Measurements from ENCODE around the gene CHN1. TPM values are rescaled to one million over a fixed set of nuclear protein-coding genes. Genes with fewer than 3 reads are reported as not detected.

The CHN1 gene
- total RNA-seq, 1 donor from 2014 or later: 61.0 TPM

DNA sequence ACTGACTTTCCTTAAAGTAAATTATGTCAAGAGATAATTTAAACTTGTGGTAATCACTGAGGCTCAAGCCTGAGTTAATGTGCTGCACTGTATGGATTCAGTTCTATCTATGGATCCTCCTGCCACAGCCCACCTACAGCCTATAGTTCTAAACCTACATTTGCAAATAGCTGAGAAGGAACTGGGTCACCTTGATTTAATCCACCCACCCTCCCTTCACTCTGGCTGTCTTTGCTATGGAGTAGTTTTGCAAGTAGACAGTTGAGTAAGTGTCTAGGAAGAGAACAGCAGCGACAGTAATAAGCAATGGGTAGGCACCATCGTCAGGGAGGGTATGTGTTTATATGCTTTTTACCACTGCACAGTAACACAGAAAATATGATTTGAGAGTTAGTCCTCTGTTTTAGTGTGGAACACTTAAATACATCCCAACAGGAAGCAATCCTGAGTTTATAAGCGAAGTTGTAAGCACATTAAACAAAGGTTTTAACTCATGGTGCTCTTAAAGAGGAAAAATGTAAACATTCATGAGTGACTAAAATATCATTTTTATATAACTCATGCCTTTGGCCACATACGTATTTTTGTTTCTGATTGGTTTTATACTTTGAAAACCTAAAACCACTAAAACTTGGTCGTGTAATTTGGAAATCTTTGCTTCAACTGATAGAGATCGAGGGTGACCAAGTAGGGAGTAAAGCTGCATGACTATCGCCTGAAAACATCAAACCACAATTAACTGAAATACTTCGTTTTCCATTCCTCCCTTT lies 204.6 kb downstream of the CHN1 start:
- H3K27me3 Mint-ChIP-seq (ENCODE audit: low read depth): no peaks in the 10 kb centered on the region

DNA sequence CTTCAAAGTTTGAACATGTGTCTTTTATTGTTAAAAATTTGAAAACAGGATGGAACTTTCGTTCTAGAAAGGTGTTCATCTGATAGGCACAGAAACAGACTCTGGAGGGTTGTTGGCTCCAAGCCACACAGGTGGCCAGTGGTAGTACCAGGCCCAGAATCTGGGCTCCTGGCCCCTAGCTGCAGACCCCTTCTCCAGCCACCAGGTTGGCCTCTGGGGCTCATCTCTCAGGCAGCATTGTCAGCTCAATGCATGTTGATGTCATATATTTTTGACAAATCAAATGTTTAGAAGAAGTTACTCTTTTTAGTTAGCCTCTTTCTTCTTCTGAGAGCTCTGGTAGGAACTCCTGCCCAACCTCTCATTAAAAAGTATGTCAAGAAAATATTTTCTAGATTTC lies 206.4 kb downstream of the CHN1 start:
- no peaks in the 10 kb centered on the region for H3K9me3 Mint-ChIP-seq
- no peak overlapping the region for H3K4me3 Mint-ChIP-seq
- H3K36me3 Mint-ChIP-seq (ENCODE audit: low read depth): peaks cover 22% of the 10 kb centered on the region
- no peak for DNase-seq (ENCODE audit: low read depth, low spot score)
- no peaks in the 10 kb centered on the region for H3K27me3 Mint-ChIP-seq (ENCODE audit: low read depth)
- TF ChIP-seq, protein P1, sequence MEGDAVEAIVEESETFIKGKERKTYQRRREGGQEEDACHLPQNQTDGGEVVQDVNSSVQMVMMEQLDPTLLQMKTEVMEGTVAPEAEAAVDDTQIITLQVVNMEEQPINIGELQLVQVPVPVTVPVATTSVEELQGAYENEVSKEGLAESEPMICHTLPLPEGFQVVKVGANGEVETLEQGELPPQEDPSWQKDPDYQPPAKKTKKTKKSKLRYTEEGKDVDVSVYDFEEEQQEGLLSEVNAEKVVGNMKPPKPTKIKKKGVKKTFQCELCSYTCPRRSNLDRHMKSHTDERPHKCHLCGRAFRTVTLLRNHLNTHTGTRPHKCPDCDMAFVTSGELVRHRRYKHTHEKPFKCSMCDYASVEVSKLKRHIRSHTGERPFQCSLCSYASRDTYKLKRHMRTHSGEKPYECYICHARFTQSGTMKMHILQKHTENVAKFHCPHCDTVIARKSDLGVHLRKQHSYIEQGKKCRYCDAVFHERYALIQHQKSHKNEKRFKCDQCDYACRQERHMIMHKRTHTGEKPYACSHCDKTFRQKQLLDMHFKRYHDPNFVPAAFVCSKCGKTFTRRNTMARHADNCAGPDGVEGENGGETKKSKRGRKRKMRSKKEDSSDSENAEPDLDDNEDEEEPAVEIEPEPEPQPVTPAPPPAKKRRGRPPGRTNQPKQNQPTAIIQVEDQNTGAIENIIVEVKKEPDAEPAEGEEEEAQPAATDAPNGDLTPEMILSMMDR (conservative IDR thresholded peaks at IDR 0.05): no peak
- H3K4me1 Mint-ChIP-seq: peaks cover 14% of the 10 kb centered on the region
- no peak overlapping the region for H3K27ac Mint-ChIP-seq (ENCODE audit: unreplicated experiment)

More for the DNA sequence above, 204.6 kb downstream of the CHN1 start:
- no peak for DNase-seq (ENCODE audit: low read depth, low spot score)
- TF ChIP-seq, protein P1 (conservative IDR thresholded peaks at IDR 0.05): no peak
- Mint-ChIP-seq H3K36me3 (ENCODE audit: low read depth) (peaks cover 30% of the 10 kb centered on the region), H3K27ac (ENCODE audit: unreplicated experiment) (no peak overlapping the region), H3K4me3 (no peak overlapping the region), H3K4me1 (peaks cover 14% of the 10 kb centered on the region), H3K9me3 (no peaks in the 10 kb centered on the region)

DNA sequence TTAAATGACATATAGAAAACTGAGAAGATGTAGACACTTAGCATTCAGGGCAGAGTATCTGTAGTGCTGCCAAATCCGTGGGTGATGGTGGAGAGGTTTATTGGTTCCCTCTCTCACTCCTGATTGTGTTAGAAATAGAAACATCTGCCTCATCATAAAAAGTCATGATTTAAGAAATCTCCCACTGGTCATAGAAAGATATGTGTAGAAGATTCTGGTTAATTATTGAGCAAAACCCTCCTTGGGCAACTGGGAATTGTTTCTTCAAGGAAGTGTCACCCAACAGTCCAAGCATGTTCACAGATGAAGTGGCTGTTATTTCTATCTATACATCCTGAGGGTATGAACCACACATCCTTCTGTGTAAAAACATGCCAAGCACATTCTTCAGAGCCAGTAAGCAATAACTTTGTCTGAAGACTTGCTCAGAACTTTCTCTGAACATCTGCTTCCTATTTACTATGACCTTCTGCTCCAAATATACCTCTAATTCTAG lies 207.4 kb downstream of the CHN1 start:
- no peaks in the 10 kb centered on the region for H3K9me3 Mint-ChIP-seq

DNA sequence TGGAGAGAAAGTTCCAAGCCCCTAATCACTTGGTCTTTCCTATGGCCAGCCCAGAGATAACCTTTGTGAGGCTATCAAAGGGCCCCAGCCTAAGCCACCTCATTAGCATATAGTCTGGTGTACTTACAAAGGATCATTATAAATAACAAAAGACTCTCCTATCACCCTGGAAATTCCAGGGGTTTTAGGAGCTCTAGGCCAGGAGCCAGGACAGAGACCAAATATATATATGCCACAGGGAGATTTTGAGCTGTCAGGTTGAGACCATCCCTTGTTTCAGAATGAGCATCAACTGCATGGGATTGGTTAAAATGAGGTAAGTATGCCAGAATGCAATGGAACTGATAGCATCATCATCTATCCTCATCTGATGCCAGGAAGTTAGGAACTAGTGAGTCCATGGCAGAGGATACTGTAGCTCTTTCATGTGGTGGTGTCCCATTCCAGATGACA lies 208.8 kb downstream of the CHN1 start:
- Mint-ChIP-seq H3K27ac (ENCODE audit: unreplicated experiment) (no peak overlapping the region), H3K4me3 (no peak overlapping the region), H3K4me1 (peaks cover 14% of the 10 kb centered on the region), H3K9me3 (no peaks in the 10 kb centered on the region), H3K27me3 (ENCODE audit: low read depth) (no peaks in the 10 kb centered on the region), H3K36me3 (ENCODE audit: low read depth) (peaks cover 20% of the 10 kb centered on the region)
- TF ChIP-seq, protein P1 (conservative IDR thresholded peaks at IDR 0.05): no peak
- no peak for DNase-seq (ENCODE audit: low read depth, low spot score)

More for the DNA sequence above, 207.4 kb downstream of the CHN1 start:
- peaks cover 14% of the 10 kb centered on the region for H3K4me1 Mint-ChIP-seq
- peaks cover 20% of the 10 kb centered on the region for H3K36me3 Mint-ChIP-seq (ENCODE audit: low read depth)
- DNase-seq (ENCODE audit: low read depth, low spot score): no peak
- no peak overlapping the region for H3K27ac Mint-ChIP-seq (ENCODE audit: unreplicated experiment)
- H3K27me3 Mint-ChIP-seq (ENCODE audit: low read depth): no peaks in the 10 kb centered on the region
- no peak overlapping the region for H3K4me3 Mint-ChIP-seq
- TF ChIP-seq, protein P1 (conservative IDR thresholded peaks at IDR 0.05): no peak

DNA sequence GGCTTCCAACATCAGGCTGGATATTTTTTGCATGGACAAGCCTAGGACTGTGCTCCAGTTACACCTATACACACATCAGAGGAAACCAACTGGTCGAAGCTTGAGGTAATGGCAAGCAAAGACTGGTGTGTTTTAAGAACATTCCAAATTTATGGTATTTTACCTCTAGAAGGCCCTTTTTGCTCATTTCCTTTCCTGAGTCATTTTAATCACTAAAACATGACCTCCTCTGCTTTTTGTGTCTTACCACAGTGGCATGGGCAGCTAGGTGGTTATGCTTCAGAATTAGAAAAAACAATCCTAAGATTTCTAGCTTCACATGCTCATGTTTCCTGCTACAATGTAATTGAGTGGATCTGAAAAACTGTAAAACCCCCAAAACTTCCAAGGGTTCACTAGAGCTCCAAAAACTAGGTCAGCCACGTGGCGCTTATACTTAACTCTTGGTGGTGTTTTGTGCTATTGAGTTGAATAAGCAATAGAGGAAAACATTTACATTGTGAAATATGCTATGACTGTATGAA lies 210.3 kb downstream of the CHN1 start:
- DNase-seq (ENCODE audit: low read depth, low spot score): no peak
- H3K36me3 Mint-ChIP-seq (ENCODE audit: low read depth): peaks cover 11% of the 10 kb centered on the region
- no peak overlapping the region for H3K27ac Mint-ChIP-seq (ENCODE audit: unreplicated experiment)
- H3K4me3 Mint-ChIP-seq: no peak overlapping the region
- TF ChIP-seq, protein P1 (conservative IDR thresholded peaks at IDR 0.05): no peak
- peaks cover 14% of the 10 kb centered on the region for H3K4me1 Mint-ChIP-seq
- H3K27me3 Mint-ChIP-seq (ENCODE audit: low read depth): no peaks in the 10 kb centered on the region
- H3K9me3 Mint-ChIP-seq: peaks cover 4% of the 10 kb centered on the region

Data from neural crest cell (in vitro differentiated cells).